NK-92 (cell line): Measurements from ENCODE around the gene NDUFS2.

Experiments
- DNase-seq: peaks from one replicate; lab custom pipeline; 2025; ENCODE audit not compliant: unreplicated experiment; lab: John Stamatoyannopoulos, UW

The NDUFS2 gene

GRCh38 chr1:161172349-161172748 lies 29.8 kb upstream of the NDUFS2 start:
- DNase-seq = no peak

- no peak for DNase-seq
Measured at GRCh38 chr1:161172776-161173376, 29.3 kb upstream of the NDUFS2 start.

- no peak for DNase-seq
Measured at GRCh38 chr1:161173711-161174110, 28.5 kb upstream of the NDUFS2 start.

- DNase-seq = no peak
Measured at GRCh38 chr1:161174911-161175310, 27.3 kb upstream of the NDUFS2 start.

- no peak for DNase-seq
Measured at GRCh38 chr1:161175771-161176453, 26.3 kb upstream of the NDUFS2 start.

GRCh38 chr1:161176468-161177111 lies 25.6 kb upstream of the NDUFS2 start:
- no peak for DNase-seq

GRCh38 chr1:161177112-161177935 lies 24.8 kb upstream of the NDUFS2 start, which contains the start of gene B4GALT3:
B4GALT3 (minus strand) TSS chr1:161177507; CDS start chr1:161176060, 1,447 bp downstream.
- DNase-seq = peak; percentile 38

- no peak for DNase-seq
Measured at GRCh38 chr1:161177936-161178244, 24.3 kb upstream of the NDUFS2 start.

GRCh38 chr1:161179698-161180097 lies 22.5 kb upstream of the NDUFS2 start:
- DNase-seq = no peak

- no peak for DNase-seq
Measured at GRCh38 chr1:161180639-161181038, 21.5 kb upstream of the NDUFS2 start.

- DNase-seq = no peak
Measured at GRCh38 chr1:161182214-161182613, 20.0 kb upstream of the NDUFS2 start.

- no peak for DNase-seq
Measured at GRCh38 chr1:161185282-161185682, 16.9 kb upstream of the NDUFS2 start.

GRCh38 chr1:161185732-161186311 lies 16.3 kb upstream of the NDUFS2 start:
- DNase-seq = no peak

GRCh38 chr1:161187311-161187710 lies 14.9 kb upstream of the NDUFS2 start:
- DNase-seq = no peak

GRCh38 chr1:161188381-161188780 lies 13.8 kb upstream of the NDUFS2 start:
- DNase-seq = no peak

GRCh38 chr1:161189036-161189435 lies 13.1 kb upstream of the NDUFS2 start:
- no peak for DNase-seq

- DNase-seq = no peak
Measured at GRCh38 chr1:161190962-161191521, 11.1 kb upstream of the NDUFS2 start.

GRCh38 chr1:161191971-161192370 lies 10.2 kb upstream of the NDUFS2 start:
- DNase-seq = no peak

GRCh38 chr1:161192476-161193465 lies 9.4 kb upstream of the NDUFS2 start:
- DNase-seq = no peak
